Astrocyte (in vitro differentiated cells and primary cell): ENCODE measurements around the gene URB1. TPM values are rescaled to one million over a fixed set of nuclear protein-coding genes. Genes with fewer than 3 reads are reported as not detected.

Experiments used
- DNase-seq: peaks from one replicate; pipeline ENCODE4 v3.0.0-alpha.2; 2010; ENCODE audit warnings: low read depth
- FAIRE-seq: peaks from 2 replicates; lab custom pipeline; 2011; peaks lifted over from hg19 to GRCh38; lab: Jason Lieb, UNC
- H2AFZ ChIP-seq: 2 replicates; pipeline ENCODE4 v1.6.0; 2012; ENCODE audit warnings: low read depth, low read length, inconsistent platforms
- H3K27ac ChIP-seq: 2 replicates; pipeline ENCODE4 v1.5.1; 2011; ENCODE audit warnings: low read depth, low read length, inconsistent platforms
- H3K27me3 ChIP-seq: 2 replicates; pipeline ENCODE4 v1.6.0; 2011; ENCODE audit warnings: low read length, inconsistent platforms; ENCODE audit not compliant: insufficient read depth
- H3K36me3 ChIP-seq: 2 replicates; pipeline ENCODE4 v1.5.1; 2011; ENCODE audit warnings: low read length, inconsistent platforms; ENCODE audit not compliant: insufficient read depth
- H3K4me1 ChIP-seq: 2 replicates; pipeline ENCODE4 v1.5.1; 2011; ENCODE audit warnings: low read length, inconsistent platforms; ENCODE audit not compliant: insufficient read depth
- H3K4me2 ChIP-seq: 2 replicates; pipeline ENCODE4 v1.6.0; 2012; ENCODE audit warnings: low read length, inconsistent platforms
- H3K4me3 ChIP-seq: 2 replicates; pipeline ENCODE4 v1.5.1; 2011; ENCODE audit warnings: low read depth, mild to moderate bottlenecking, low read length, inconsistent platforms; ENCODE audit not compliant: insufficient read depth
- H3K79me2 ChIP-seq: 2 replicates; pipeline ENCODE4 v1.6.0; 2012; ENCODE audit warnings: mild to moderate bottlenecking, low read length, inconsistent platforms; ENCODE audit not compliant: insufficient read depth
- H3K9ac ChIP-seq: 2 replicates; pipeline ENCODE4 v1.6.0; 2012; ENCODE audit warnings: mild to moderate bottlenecking, low read length, inconsistent platforms
- H3K9me3 ChIP-seq: 2 replicates; pipeline ENCODE4 v1.5.1; 2012; ENCODE audit warnings: low read depth, mild to moderate bottlenecking, low read length, inconsistent platforms; ENCODE audit not compliant: insufficient read depth
- H4K20me1 ChIP-seq: 2 replicates; pipeline ENCODE4 v1.6.0; 2012; ENCODE audit warnings: low read length, inconsistent platforms; ENCODE audit not compliant: insufficient read depth
- H3K27ac Mint-ChIP-seq: one replicate; pipeline ENCODE4 v1.8.0; 2021; ENCODE audit warnings: mild to moderate bottlenecking, mixed read lengths; ENCODE audit not compliant: unreplicated experiment
- H3K27me3 Mint-ChIP-seq: one replicate; pipeline ENCODE4 v1.8.0; 2021; ENCODE audit warnings: low read depth, mixed read lengths; ENCODE audit not compliant: unreplicated experiment
- H3K36me3 Mint-ChIP-seq: one replicate; pipeline ENCODE4 v1.8.0; 2021; ENCODE audit warnings: low read depth, mixed read lengths; ENCODE audit not compliant: unreplicated experiment
- H3K4me1 Mint-ChIP-seq: one replicate; pipeline ENCODE4 v1.8.0; 2021; ENCODE audit warnings: low read depth, mixed read lengths; ENCODE audit not compliant: unreplicated experiment
- H3K4me3 Mint-ChIP-seq: one replicate; pipeline ENCODE4 v1.8.0; 2021; ENCODE audit warnings: mild to moderate bottlenecking, moderate library complexity, mixed read lengths; ENCODE audit not compliant: unreplicated experiment
- H3K9me3 Mint-ChIP-seq: one replicate; pipeline ENCODE4 v1.8.0; 2021; ENCODE audit warnings: mild to moderate bottlenecking, mixed read lengths; ENCODE audit not compliant: unreplicated experiment
- EZH2 ChIP-seq: IDR thresholded peaks from 2 replicates; pipeline ENCODE4 v1.6.1; 2012; ENCODE audit warnings: mild to moderate bottlenecking, low read length, inconsistent platforms; ENCODE audit not compliant: insufficient read depth
- total RNA-seq: library from RNA; stranded (reverse); gene quantifications from 2 replicates; pipeline ENCODE4 v1.2.1, GENCODE V29; 2021
- TF ChIP-seq, protein P1 (sequence below): IDR thresholded peaks from 2 replicates; pipeline ENCODE4 v1.5.1; 2011; ENCODE audit warnings: low read depth, mild to moderate bottlenecking, inconsistent platforms, low read length, moderate library complexity; ENCODE audit not compliant: insufficient read depth

Gene URB1
- total RNA-seq, 1 donor from 2014 or later, result 19.2 TPM

DNA sequence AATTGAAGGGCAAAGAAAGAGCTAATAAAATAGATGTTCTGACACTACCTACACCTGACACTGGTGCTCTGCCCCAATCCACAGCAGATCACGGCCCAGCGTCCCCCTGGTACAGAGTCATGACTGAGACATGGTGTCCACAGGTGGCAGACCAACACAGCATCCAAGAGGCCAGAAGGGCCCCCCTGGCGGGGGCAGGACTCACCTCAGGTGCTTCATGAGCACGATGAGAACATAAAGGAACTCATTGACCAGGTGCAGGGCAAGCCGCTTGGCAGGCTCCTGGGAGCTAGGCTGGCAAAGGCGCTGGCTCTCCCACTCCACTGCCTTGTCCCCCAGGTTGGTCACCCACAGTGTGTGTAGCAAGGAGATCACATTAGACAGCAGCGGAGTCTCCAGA is 73.8 kb downstream of the URB1 start:
- no peak overlapping the region for H3K9ac ChIP-seq
- H3K36me3 Mint-ChIP-seq, result peaks cover 18% of the 10 kb centered on the region
- no peak overlapping the region for H3K4me3 ChIP-seq
- H4K20me1 ChIP-seq, result peaks cover 18% of the 10 kb centered on the region
- H2AFZ ChIP-seq, result no peak overlapping the region
- H3K27me3 Mint-ChIP-seq, result no peaks in the 10 kb centered on the region
- peaks cover 4% of the 10 kb centered on the region for H3K4me1 Mint-ChIP-seq
- no peak for DNase-seq
- H3K27ac Mint-ChIP-seq, result no peak overlapping the region
- H3K9me3 ChIP-seq, result no peaks in the 10 kb centered on the region
- TF ChIP-seq, protein P1, sequence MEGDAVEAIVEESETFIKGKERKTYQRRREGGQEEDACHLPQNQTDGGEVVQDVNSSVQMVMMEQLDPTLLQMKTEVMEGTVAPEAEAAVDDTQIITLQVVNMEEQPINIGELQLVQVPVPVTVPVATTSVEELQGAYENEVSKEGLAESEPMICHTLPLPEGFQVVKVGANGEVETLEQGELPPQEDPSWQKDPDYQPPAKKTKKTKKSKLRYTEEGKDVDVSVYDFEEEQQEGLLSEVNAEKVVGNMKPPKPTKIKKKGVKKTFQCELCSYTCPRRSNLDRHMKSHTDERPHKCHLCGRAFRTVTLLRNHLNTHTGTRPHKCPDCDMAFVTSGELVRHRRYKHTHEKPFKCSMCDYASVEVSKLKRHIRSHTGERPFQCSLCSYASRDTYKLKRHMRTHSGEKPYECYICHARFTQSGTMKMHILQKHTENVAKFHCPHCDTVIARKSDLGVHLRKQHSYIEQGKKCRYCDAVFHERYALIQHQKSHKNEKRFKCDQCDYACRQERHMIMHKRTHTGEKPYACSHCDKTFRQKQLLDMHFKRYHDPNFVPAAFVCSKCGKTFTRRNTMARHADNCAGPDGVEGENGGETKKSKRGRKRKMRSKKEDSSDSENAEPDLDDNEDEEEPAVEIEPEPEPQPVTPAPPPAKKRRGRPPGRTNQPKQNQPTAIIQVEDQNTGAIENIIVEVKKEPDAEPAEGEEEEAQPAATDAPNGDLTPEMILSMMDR, result no peak
- no peak for TF ChIP-seq EZH2
- H3K4me3 Mint-ChIP-seq, result no peak overlapping the region
- H3K27ac ChIP-seq, result no peak overlapping the region
- no peaks in the 10 kb centered on the region for H3K27me3 ChIP-seq
- no peaks in the 10 kb centered on the region for H3K9me3 Mint-ChIP-seq
- peaks cover 63% of the 10 kb centered on the region for H3K36me3 ChIP-seq
- no peak overlapping the region for H3K4me2 ChIP-seq
- no peak for FAIRE-seq
- H3K4me1 ChIP-seq, result peaks cover 6% of the 10 kb centered on the region
- no peaks in the 10 kb centered on the region for H3K79me2 ChIP-seq

DNA sequence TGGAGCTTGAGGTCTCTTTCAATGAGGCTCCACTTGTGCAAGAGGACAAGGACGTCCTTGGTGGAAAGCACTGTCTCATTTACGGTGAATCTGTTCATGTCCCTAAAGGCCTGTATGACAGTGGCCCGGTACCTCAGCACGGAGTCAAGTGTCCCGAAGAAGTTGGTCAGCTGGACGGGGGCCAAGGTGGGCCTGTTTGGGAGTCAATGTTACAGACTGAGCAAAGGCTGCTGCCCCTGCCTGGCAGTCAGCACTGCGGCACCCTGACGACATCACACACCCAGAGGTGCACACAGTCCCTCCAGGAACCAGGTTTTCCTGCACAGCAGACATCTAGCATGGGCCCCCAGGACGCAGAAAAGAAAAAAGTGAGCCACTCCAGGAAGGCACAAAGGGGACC is 75.1 kb downstream of the URB1 start:
- H3K9me3 ChIP-seq, result no peaks in the 10 kb centered on the region
- no peak overlapping the region for H3K4me3 ChIP-seq
- Mint-ChIP-seq H3K4me3 (no peak overlapping the region), H3K36me3 (peaks cover 12% of the 10 kb centered on the region), H3K27me3 (no peaks in the 10 kb centered on the region), H3K27ac (no peak overlapping the region), H3K9me3 (no peaks in the 10 kb centered on the region), H3K4me1 (peaks cover 4% of the 10 kb centered on the region)
- no peak overlapping the region for H3K27ac ChIP-seq
- H3K4me2 ChIP-seq, result no peak overlapping the region
- DNase-seq, result no peak
- peaks cover 52% of the 10 kb centered on the region for H3K36me3 ChIP-seq
- no peak overlapping the region for H2AFZ ChIP-seq
- H4K20me1 ChIP-seq, result peaks cover 28% of the 10 kb centered on the region
- peaks cover 6% of the 10 kb centered on the region for H3K4me1 ChIP-seq
- H3K79me2 ChIP-seq, result peaks cover 2% of the 10 kb centered on the region
- no peak for FAIRE-seq
- H3K27me3 ChIP-seq, result no peaks in the 10 kb centered on the region
- no peak overlapping the region for H3K9ac ChIP-seq
- TF ChIP-seq EZH2, result no peak
- TF ChIP-seq, protein P1, result no peak

DNA sequence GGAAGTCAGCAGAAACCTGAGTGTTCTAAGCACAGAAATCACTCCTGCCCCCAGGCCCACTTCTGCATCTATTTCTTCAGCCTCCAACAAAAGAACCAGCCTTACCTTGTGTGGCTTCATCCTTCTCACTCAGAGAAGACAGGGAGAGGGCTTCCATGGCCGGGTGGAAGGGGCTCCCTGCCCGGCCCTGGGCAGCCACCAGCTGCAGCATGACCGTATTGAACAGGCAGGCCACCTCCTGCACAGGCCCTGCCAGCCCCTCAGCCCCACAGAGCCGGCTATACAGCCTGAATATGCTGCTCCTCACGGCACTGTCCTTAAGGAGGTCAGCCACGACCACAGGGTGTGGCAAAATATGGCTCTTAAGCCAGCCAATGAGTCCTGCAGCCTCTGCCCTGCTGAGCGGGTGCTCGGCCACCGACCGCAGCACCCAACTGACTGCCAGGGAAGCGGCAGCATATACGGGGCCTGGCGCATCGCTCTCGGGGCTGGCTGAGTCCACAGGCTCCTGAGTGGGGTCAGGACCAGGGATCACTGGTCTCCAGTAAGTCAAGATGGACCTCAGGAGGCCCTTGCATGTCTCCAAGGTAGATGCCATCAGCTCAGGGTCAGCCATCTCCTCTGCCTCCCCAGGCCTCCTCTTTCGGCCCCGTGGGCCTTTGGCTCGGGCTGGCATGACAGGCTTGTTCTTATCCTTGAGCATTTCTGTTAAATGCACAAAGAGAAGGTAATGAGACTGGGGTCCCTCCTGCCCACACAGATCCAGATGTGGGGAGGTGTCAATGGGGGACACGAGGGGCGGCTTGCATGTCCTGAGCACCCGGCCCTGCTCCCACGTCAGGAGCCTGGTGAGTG is 76.2 kb downstream of the URB1 start:
- TF ChIP-seq EZH2, result no peak
- TF ChIP-seq, protein P1, result no peak
- DNase-seq (no peak), FAIRE-seq (no peak)
- Histone ChIP-seq H3K9ac (no peak overlapping the region), H3K9me3 (no peaks in the 10 kb centered on the region), H2AFZ (no peak overlapping the region), H3K79me2 (peaks cover 2% of the 10 kb centered on the region), H3K4me2 (no peak overlapping the region), H3K27ac (no peak overlapping the region), H3K36me3 (peaks cover 46% of the 10 kb centered on the region), H4K20me1 (peaks cover 35% of the 10 kb centered on the region), H3K4me1 (peaks cover 6% of the 10 kb centered on the region), H3K27me3 (no peaks in the 10 kb centered on the region), H3K4me3 (no peak overlapping the region)
- Mint-ChIP-seq H3K27me3 (no peaks in the 10 kb centered on the region), H3K4me3 (no peak overlapping the region), H3K36me3 (peaks cover 13% of the 10 kb centered on the region), H3K27ac (no peak overlapping the region), H3K9me3 (no peaks in the 10 kb centered on the region), H3K4me1 (peaks cover 4% of the 10 kb centered on the region)
